Measurements from ENCODE around the gene DISP3. TPM values are rescaled to one million over a fixed set of nuclear protein-coding genes. Genes with fewer than 3 reads are reported as not detected.

The DISP3 gene
- total and polyA plus RNA-seq, 9 of the 15 experiments (the other 6 are each of a cell fraction or from before 2014, with no cell fraction given): 0.03 to 0.19 (median 0.15) TPM; not detected in 5

GRCh38 chr1:11499601-11500331 lies 20.8 kb downstream of the DISP3 start (continued):
- TF ChIP-seq CEBPZ (IDR thresholded peaks at IDR 0.05; ENCODE audit: borderline replicate concordance, low read depth, low read length) (no peak), ZBTB40 (IDR thresholded peaks at IDR 0.05) (no peak), ZBTB40 (CRISPR knock-in tag; IDR thresholded peaks at IDR 0.05) (no peak), PCBP1 (IDR thresholded peaks at IDR 0.05; ENCODE audit: low read depth, low read length, poor library complexity, severe bottlenecking) (no peak)
